CD4-positive, CD25-positive, alpha-beta regulatory T cell (primary cell): ENCODE measurements around the gene GSTM3. TPM values are rescaled to one million over a fixed set of nuclear protein-coding genes. Genes with fewer than 3 reads are reported as not detected.
A peak's percentile ranks its signal among the peaks of the same experiment; 100 is the strongest.

Experiments
- ATAC-seq, 2 donors: fragments of 150-1000 bp; cut with Tn5 transposase; one replicate each; pipeline ENCODE4 v1.10.0; 2021; ENCODE audit warnings: low read depth in 2 of 2, moderate number of reproducible peaks in 2 of 2, moderate library complexity in 1 of 2
- DNase-seq, 3 donors: peaks; one replicate each; pipeline versions ENCODE4 v3.0.0 to v3.0.0-alpha.2; 2012 to 2022; ENCODE audit warnings: mixed read lengths in 1 of 3
- H3K27ac ChIP-seq: one replicate; pipeline ENCODE4 v1.7.0; 2013; ENCODE audit warnings: mild to moderate bottlenecking, low read length; ENCODE audit not compliant: insufficient read depth, poor library complexity, severe bottlenecking
- H3K27me3 ChIP-seq: one replicate; pipeline ENCODE4 v1.7.0; 2013; ENCODE audit warnings: low read length; ENCODE audit not compliant: control insufficient read depth, insufficient read depth
- H3K36me3 ChIP-seq: one replicate; pipeline ENCODE4 v1.7.0; 2013; ENCODE audit warnings: mild to moderate bottlenecking, low read length, moderate library complexity; ENCODE audit not compliant: control insufficient read depth, insufficient read depth
- H3K4me1 ChIP-seq: 2 replicates; pipeline ENCODE4 v1.7.0; 2013; ENCODE audit warnings: mild to moderate bottlenecking, low read length; ENCODE audit not compliant: insufficient read depth, control insufficient read depth, poor library complexity, severe bottlenecking
- H3K4me3 ChIP-seq: one replicate; pipeline ENCODE4 v1.7.0; 2013; ENCODE audit warnings: low read depth, mild to moderate bottlenecking, low read length, moderate library complexity
- H3K9me3 ChIP-seq, 2 experiments: 1 replicate in 1 of 2; 2 replicates in 1 of 2; pipeline ENCODE4 v1.7.0; 2013; ENCODE audit warnings: low read length in 2 of 2, mild to moderate bottlenecking in 1 of 2, moderate library complexity in 1 of 2; ENCODE audit not compliant: control insufficient read depth in 2 of 2
- H3K27ac Mint-ChIP-seq, 3 donors: one replicate each; pipeline ENCODE4 v1.8.0; 2020 to 2022; ENCODE audit warnings: mild to moderate bottlenecking in 3 of 3, mixed read lengths in 3 of 3, moderate library complexity in 2 of 3
- H3K27me3 Mint-ChIP-seq: one replicate; pipeline ENCODE4 v1.8.0; 2022; ENCODE audit warnings: mild to moderate bottlenecking, mixed read lengths
- H3K36me3 Mint-ChIP-seq: one replicate; pipeline ENCODE4 v1.8.0; 2020; ENCODE audit warnings: mixed read lengths
- H3K4me1 Mint-ChIP-seq, 4 donors: one replicate each; pipeline ENCODE4 v1.8.0; 2020 to 2022; ENCODE audit warnings: mixed read lengths in 4 of 4, mild to moderate bottlenecking in 1 of 4
- H3K4me3 Mint-ChIP-seq, 4 donors: one replicate each; pipeline ENCODE4 v1.8.0; 2020 to 2022; ENCODE audit warnings: mild to moderate bottlenecking in 4 of 4, mixed read lengths in 4 of 4, moderate library complexity in 3 of 4
- H3K9me3 Mint-ChIP-seq, 7 donors: one replicate each; pipeline ENCODE4 v1.8.0; 2020 to 2022; ENCODE audit warnings: mixed read lengths in 7 of 7, mild to moderate bottlenecking in 3 of 7, moderate library complexity in 2 of 7
- polyA plus RNA-seq, 4 donors: library from polyadenylated mRNA; unstranded; fragments of 300-500 nt; fragmentation: Illumina TruSeq; gene quantifications; one replicate each; pipeline ENCODE4 v1.2.3, GENCODE V29; 2021
- total RNA-seq: library from RNA; stranded (reverse); gene quantifications from one replicate; pipeline ENCODE4 v1.2.3, GENCODE V29; 2022

The GSTM3 gene
- total and polyA plus RNA-seq, 5 donors from 2014 or later, result 3.9 to 50.1 (median 48.6) TPM

- Histone ChIP-seq H3K9me3 (no peaks in the 10 kb centered on the region), H3K27ac (no peak overlapping the region), H3K4me1 (no peaks in the 10 kb centered on the region), H3K4me3 (no peak overlapping the region), H3K27me3 (peaks cover 5% of the 10 kb centered on the region), H3K36me3 (no peaks in the 10 kb centered on the region)
- DNase-seq, result peak in 1 of 3 donors; percentile 19
- Mint-ChIP-seq H3K36me3 (no peaks in the 10 kb centered on the region), H3K27me3 (peaks cover 15% of the 10 kb centered on the region), H3K4me3 (no peak overlapping the region), H3K4me1 (no peaks in the 10 kb centered on the region), H3K27ac (no peak overlapping the region), H3K9me3 (peaks cover 0 to 1% (median 0%) of the 10 kb centered on the region in 7 donors)
- ATAC-seq, result no peak
Measured at GRCh38 chr1:109719337-109719837, 21.5 kb downstream of the GSTM3 start.

GRCh38 chr1:109718495-109718894, 22.3 kb downstream of the GSTM3 start:
- no peak overlapping the region for H3K4me3 ChIP-seq
- no peaks in the 10 kb centered on the region for H3K9me3 ChIP-seq
- H3K27ac ChIP-seq, result no peak overlapping the region
- no peak overlapping the region for H3K4me3 Mint-ChIP-seq
- no peaks in the 10 kb centered on the region for H3K4me1 Mint-ChIP-seq
- H3K4me1 ChIP-seq, result no peaks in the 10 kb centered on the region
- H3K27ac Mint-ChIP-seq, result no peak overlapping the region
- no peaks in the 10 kb centered on the region for H3K36me3 Mint-ChIP-seq
- H3K27me3 Mint-ChIP-seq, result peaks cover 23% of the 10 kb centered on the region
- no peaks in the 10 kb centered on the region for H3K36me3 ChIP-seq
- peaks cover 0 to 2% (median 0%) of the 10 kb centered on the region in 7 donors for H3K9me3 Mint-ChIP-seq
- H3K27me3 ChIP-seq, result peaks cover 5% of the 10 kb centered on the region
- DNase-seq, result no peak
- ATAC-seq, result no peak

GRCh38 chr1:109717729-109718128, 23.1 kb downstream of the GSTM3 start:
- no peak for DNase-seq
- no peaks in the 10 kb centered on the region for H3K4me1 Mint-ChIP-seq
- Histone ChIP-seq H3K4me3 (no peak overlapping the region), H3K4me1 (no peaks in the 10 kb centered on the region), H3K27me3 (peaks cover 5% of the 10 kb centered on the region), H3K36me3 (no peaks in the 10 kb centered on the region), H3K9me3 (no peaks in the 10 kb centered on the region), H3K27ac (no peak overlapping the region)
- peaks cover 27% of the 10 kb centered on the region for H3K27me3 Mint-ChIP-seq
- H3K36me3 Mint-ChIP-seq, result no peaks in the 10 kb centered on the region
- peaks cover 0 to 2% (median 0%) of the 10 kb centered on the region in 7 donors for H3K9me3 Mint-ChIP-seq
- ATAC-seq, result no peak
- H3K4me3 Mint-ChIP-seq, result no peak overlapping the region
- no peak overlapping the region for H3K27ac Mint-ChIP-seq

GRCh38 chr1:109716570-109717090, 24.2 kb downstream of the GSTM3 start:
- H3K27me3 ChIP-seq, result peaks cover 5% of the 10 kb centered on the region
- no peak overlapping the region for H3K4me3 ChIP-seq
- DNase-seq (no peak), ATAC-seq (no peak)
- Mint-ChIP-seq H3K27ac (no peak overlapping the region), H3K27me3 (peaks cover 24% of the 10 kb centered on the region), H3K9me3 (peaks cover 0 to 5% (median 0%) of the 10 kb centered on the region in 7 donors), H3K4me1 (no peaks in the 10 kb centered on the region), H3K4me3 (no peak overlapping the region), H3K36me3 (no peaks in the 10 kb centered on the region)
- H3K27ac ChIP-seq, result no peak overlapping the region
- no peaks in the 10 kb centered on the region for H3K36me3 ChIP-seq
- H3K9me3 ChIP-seq, result no peaks in the 10 kb centered on the region
- no peaks in the 10 kb centered on the region for H3K4me1 ChIP-seq

GRCh38 chr1:109716121-109716520, 24.7 kb downstream of the GSTM3 start:
- no peaks in the 10 kb centered on the region for H3K36me3 ChIP-seq
- H3K4me1 Mint-ChIP-seq, result no peaks in the 10 kb centered on the region
- ATAC-seq (no peak), DNase-seq (no peak)
- H3K4me3 Mint-ChIP-seq, result no peak overlapping the region
- no peak overlapping the region for H3K27ac Mint-ChIP-seq
- H3K4me1 ChIP-seq, result no peaks in the 10 kb centered on the region
- no peaks in the 10 kb centered on the region for H3K36me3 Mint-ChIP-seq
- no peak overlapping the region for H3K4me3 ChIP-seq
- H3K9me3 Mint-ChIP-seq, result peaks cover 0 to 5% (median 0%) of the 10 kb centered on the region in 7 donors
- H3K27me3 ChIP-seq, result peaks cover 3% of the 10 kb centered on the region
- no peaks in the 10 kb centered on the region for H3K9me3 ChIP-seq
- H3K27ac ChIP-seq, result no peak overlapping the region
- H3K27me3 Mint-ChIP-seq, result peaks cover 21% of the 10 kb centered on the region

- Mint-ChIP-seq H3K27ac (no peak overlapping the region), H3K36me3 (no peaks in the 10 kb centered on the region), H3K27me3 (peaks cover 20% of the 10 kb centered on the region), H3K4me1 (no peaks in the 10 kb centered on the region), H3K9me3 (peaks cover 0 to 5% (median 0%) of the 10 kb centered on the region in 7 donors), H3K4me3 (no peak overlapping the region)
- H3K9me3 ChIP-seq, result no peaks in the 10 kb centered on the region
- no peak overlapping the region for H3K27ac ChIP-seq
- H3K27me3 ChIP-seq, result no peaks in the 10 kb centered on the region
- H3K36me3 ChIP-seq, result no peaks in the 10 kb centered on the region
- H3K4me3 ChIP-seq, result no peak overlapping the region
- ATAC-seq (no peak), DNase-seq (no peak)
- H3K4me1 ChIP-seq, result no peaks in the 10 kb centered on the region
Measured at GRCh38 chr1:109714661-109715372, 26.0 kb downstream of the GSTM3 start.

- no peaks in the 10 kb centered on the region for H3K27me3 ChIP-seq
- peaks cover 2 to 10% (median 4%) of the 10 kb centered on the region in 7 donors for H3K9me3 Mint-ChIP-seq
- no peaks in the 10 kb centered on the region for H3K4me1 Mint-ChIP-seq
- peaks cover 15% of the 10 kb centered on the region for H3K27me3 Mint-ChIP-seq
- H3K9me3 ChIP-seq, result no peaks in the 10 kb centered on the region
- no peak overlapping the region for H3K4me3 ChIP-seq
- H3K27ac Mint-ChIP-seq, result no peak overlapping the region
- ATAC-seq, result no peak
- no peaks in the 10 kb centered on the region for H3K4me1 ChIP-seq
- DNase-seq, result no peak
- no peaks in the 10 kb centered on the region for H3K36me3 ChIP-seq
- H3K36me3 Mint-ChIP-seq, result peaks cover 7% of the 10 kb centered on the region
- H3K4me3 Mint-ChIP-seq, result no peak overlapping the region
- H3K27ac ChIP-seq, result no peak overlapping the region
Measured at GRCh38 chr1:109713636-109714035, 27.2 kb downstream of the GSTM3 start.
